Endothelial cell of umbilical vein (primary cell): ENCODE data around the gene CIB2. TPM values are rescaled to one million over a fixed set of nuclear protein-coding genes. Genes with fewer than 3 reads are reported as not detected.

ENCODE experiments used
- BruUV-seq: library from RNA; stranded (reverse); fragments of 400-500 nt; replicated peaks from 2 replicates; lab custom pipeline; 2021; lab: Mats Ljungman, UMichigan
- CTCF ChIA-PET: fragments of 300-600, 350-600 bp; sonication (Branson Sonifier 250); formaldehyde crosslinking; loops from one replicate; lab custom pipeline; 2021; ENCODE audit warnings: antibody characterized with exemption, inconsistent platforms; lab: Charles Lee
- POLR2A ChIA-PET: fragments of 300-600, 350-600 bp; sonication (Branson Sonifier 250); formaldehyde crosslinking; loops from one replicate; lab custom pipeline; 2021; ENCODE audit warnings: antibody characterized with exemption, inconsistent platforms; lab: Charles Lee
- DNase-seq: peaks from one replicate; pipeline ENCODE4 v3.0.0-alpha.2; 2011; ENCODE audit warnings: low read depth, low spot score
- FAIRE-seq: peaks from 2 replicates; lab custom pipeline; 2011; peaks lifted over from hg19 to GRCh38; lab: Jason Lieb, UNC
- H2AFZ ChIP-seq: 2 replicates; pipeline ENCODE4 v1.6.0; 2012; ENCODE audit warnings: low read depth, low read length, control low read depth, inconsistent platforms
- H3K27ac ChIP-seq: 2 replicates; pipeline ENCODE4 v1.5.1; 2011; ENCODE audit warnings: low read depth, mild to moderate bottlenecking, control low read depth, low read length, moderate library complexity; ENCODE audit not compliant: insufficient read depth
- H3K27me3 ChIP-seq, 2 experiments: 2 replicates each; pipeline versions ENCODE4 v1.6.0 to v1.6.1; 2011; ENCODE audit warnings: low read length in 2 of 2, mixed read lengths in 1 of 2; ENCODE audit not compliant: control insufficient read depth in 2 of 2, insufficient read depth in 2 of 2
- H3K36me3 ChIP-seq, 2 experiments: 2 replicates in 1 of 2; 3 replicates in 1 of 2; pipeline ENCODE4 v1.5.1; 2011; ENCODE audit warnings: low read length in 2 of 2, mild to moderate bottlenecking in 1 of 2, moderate library complexity in 1 of 2; ENCODE audit not compliant: control insufficient read depth in 2 of 2, insufficient read depth in 2 of 2; ENCODE audit errors: extremely low read depth in 1 of 2
- H3K4me1 ChIP-seq: 3 replicates; pipeline ENCODE4 v1.5.1; 2011; ENCODE audit warnings: mild to moderate bottlenecking, low read length; ENCODE audit not compliant: control insufficient read depth, insufficient read depth; ENCODE audit errors: extremely low read depth
- H3K4me2 ChIP-seq: 2 replicates; pipeline ENCODE4 v1.6.1; 2011; ENCODE audit warnings: low read length, control low read depth, mixed read lengths; ENCODE audit not compliant: insufficient read depth
- H3K4me3 ChIP-seq, 3 experiments: fragments of 200-600 bp in 1 of 3; sonication (generic), shearing (Covaris generic) in 1 of 3; replicated peaks in 1 of 3; 2 replicates each; pipeline ENCODE4 v1.5.1; 2011 to 2016; ENCODE audit warnings: control low read depth in 3 of 3, low read length in 3 of 3, mild to moderate bottlenecking in 2 of 3, inconsistent platforms in 1 of 3, low read depth in 1 of 3, moderate library complexity in 1 of 3; ENCODE audit not compliant: insufficient read depth in 1 of 3
- H3K79me2 ChIP-seq: 2 replicates; pipeline ENCODE4 v1.6.0; 2012; ENCODE audit warnings: low read length, inconsistent platforms; ENCODE audit not compliant: control insufficient read depth, insufficient read depth
- H3K9ac ChIP-seq: replicated peaks from 2 replicates; pipeline ENCODE3; 2011; ENCODE audit warnings: low read length, control low read depth; ENCODE audit not compliant: insufficient read depth; ENCODE audit errors: extremely low read depth
- H3K9me1 ChIP-seq: replicated peaks from 3 replicates; pipeline ENCODE4 v1.6.0; 2011; ENCODE audit warnings: mild to moderate bottlenecking, low read length; ENCODE audit not compliant: control insufficient read depth, insufficient read depth; ENCODE audit errors: extremely low read depth
- H3K9me3 ChIP-seq: replicated peaks from 2 replicates; pipeline ENCODE4 v1.5.1; 2012; ENCODE audit warnings: low read length, inconsistent platforms; ENCODE audit not compliant: control insufficient read depth, insufficient read depth
- H4K20me1 ChIP-seq: replicated peaks from 2 replicates; pipeline ENCODE3; 2011; ENCODE audit warnings: mild to moderate bottlenecking, low read length; ENCODE audit not compliant: control insufficient read depth, insufficient read depth; ENCODE audit errors: extremely low read depth
- EZH2 ChIP-seq: IDR thresholded peaks from 2 replicates; pipeline ENCODE4 v1.6.1; 2012; ENCODE audit warnings: borderline replicate concordance, low read depth, mild to moderate bottlenecking, moderate library complexity, low read length, inconsistent platforms; ENCODE audit not compliant: severe bottlenecking
- FOS ChIP-seq: IDR thresholded peaks from 2 replicates; pipeline ENCODE4 v1.6.1; 2011; ENCODE audit warnings: mild to moderate bottlenecking, low read length, moderate library complexity, borderline replicate concordance; ENCODE audit not compliant: insufficient read depth
- GATA2 ChIP-seq: IDR thresholded peaks from 2 replicates; pipeline ENCODE4 v1.7.0; 2011; ENCODE audit warnings: low read depth, mild to moderate bottlenecking, moderate library complexity, mixed read lengths, low read length; ENCODE audit not compliant: insufficient read length, insufficient read depth
- dilution Hi-C: fragments of 300-500 bp; cut with MboI; formaldehyde crosslinking; loops from one replicate; pipeline ENCODE4 v1.15.0; 2019; ENCODE audit warnings: low sequenced_read_pairs; ENCODE audit not compliant: extremely low pct_ligation_motif_present
- intact Hi-C: fragments of 100-400 bp; cut with micrococcal nuclease; formaldehyde crosslinking; loops from one replicate; pipeline ENCODE4 v1.10.0; 2022
- polyA plus RNA-seq, 4 experiments: library from polyadenylated mRNA; depleted of rRNA in 3 of 4; stranded (reverse) in 3 of 4; unstranded in 1 of 4; fragments of >200 nt; gene quantifications; 2 replicates each; pipeline versions ENCODE4 v1.2.1 to v1.2.3, GENCODE V29; 2011 to 2012; ENCODE audit warnings: missing spikeins in 1 of 4
- total RNA-seq: library from RNA; stranded (reverse); gene quantifications from 2 replicates; pipeline ENCODE4 v1.2.3, GENCODE V29; 2021
- TF ChIP-seq, protein P1 (sequence below), 2 donors: IDR thresholded peaks; 1 replicate in 1 of 2; 2 replicates in 1 of 2; pipeline ENCODE4 v1.5.1; 2011; ENCODE audit warnings: low read length in 2 of 2, mild to moderate bottlenecking in 2 of 2, moderate library complexity in 2 of 2, control low read depth in 1 of 2, inconsistent platforms in 1 of 2, low read depth in 1 of 2; ENCODE audit not compliant: insufficient read depth in 1 of 2; ENCODE audit errors: extremely low read depth in 1 of 2
- TF ChIP-seq, protein P2 (sequence below): IDR thresholded peaks from 2 replicates; pipeline ENCODE4 v1.6.1; 2011; ENCODE audit not compliant: insufficient read depth, insufficient read length

CIB2 gene
- total and polyA plus RNA-seq, 2 donors (not counting 3 experiments of a cell fraction or from before 2014, with no cell fraction given): 4.0 to 7.7 TPM

DNA sequence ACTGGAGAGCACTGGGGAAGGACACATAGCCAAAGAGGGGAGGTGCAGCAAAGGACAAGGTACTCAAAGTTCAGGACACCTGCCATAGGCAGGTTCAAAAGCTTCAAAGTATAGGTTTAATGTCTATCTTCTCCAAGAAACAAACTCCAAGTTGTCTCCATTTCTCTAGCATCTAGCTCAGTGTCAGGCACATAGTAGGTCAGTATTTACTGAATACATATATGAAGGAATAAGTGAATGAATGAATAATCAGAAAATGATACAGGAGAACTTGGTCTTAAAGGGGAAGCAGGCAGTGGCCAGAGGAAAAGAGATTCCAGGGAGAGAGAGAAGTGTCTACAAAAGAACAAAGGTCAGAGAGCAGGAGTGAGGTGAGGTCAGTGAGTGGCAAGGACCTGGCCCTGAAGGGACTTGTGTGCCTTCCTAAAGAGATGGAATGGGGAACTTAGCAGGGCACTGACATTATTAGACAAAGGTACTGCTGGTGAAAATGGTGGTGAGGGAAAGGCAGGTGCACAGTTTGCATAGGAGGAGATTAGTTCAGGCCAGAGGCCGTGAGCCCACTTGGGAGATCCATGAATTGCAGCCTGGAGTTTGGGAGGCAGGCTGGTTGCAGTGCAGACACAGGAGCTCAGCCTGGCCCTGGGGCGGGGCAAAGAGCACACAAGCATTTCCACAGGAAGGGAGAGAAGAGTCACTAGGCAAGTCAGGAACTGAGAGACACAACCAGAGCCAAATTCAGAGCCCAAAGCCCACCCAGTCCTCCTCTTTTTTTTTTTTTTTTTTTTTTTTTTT, 75.1 kb downstream of the CIB2 start:
- Histone ChIP-seq H3K4me1 (peaks cover 52% of the 10 kb centered on the region), H3K9ac (peak overlapping the region; percentile 52), H3K79me2 (peaks cover 54% of the 10 kb centered on the region), H3K4me2 (peak overlapping the region; percentile 18), H3K27ac (peak overlapping the region; percentile 74), H3K36me3 (no peaks in the 10 kb centered on the region), H2AFZ (no peak overlapping the region), H3K9me1 (no peaks in the 10 kb centered on the region), H3K9me3 (no peaks in the 10 kb centered on the region), H3K27me3 (no peaks in the 10 kb centered on the region), H3K4me3 (no peak overlapping the region), H4K20me1 (no peaks in the 10 kb centered on the region)
- CTCF ChIA-PET: interaction anchor here (1.0 to 2.3 kb wide), 8 partner anchors 8 to 60 kb away, joined by 3 to 11 read pairs (median 4); no protein-coding TSS in a partner anchor
- POLR2A ChIA-PET: no interaction called here
- FAIRE-seq (peak; percentile 82), DNase-seq (no peak)
- dilution Hi-C loops (no loop called here), intact Hi-C loops (loop anchor here (1.0 kb wide), 1 partner anchor 21 kb away; no protein-coding TSS in a partner anchor)
- TF ChIP-seq FOS: no peak
- TF ChIP-seq, protein P1, sequence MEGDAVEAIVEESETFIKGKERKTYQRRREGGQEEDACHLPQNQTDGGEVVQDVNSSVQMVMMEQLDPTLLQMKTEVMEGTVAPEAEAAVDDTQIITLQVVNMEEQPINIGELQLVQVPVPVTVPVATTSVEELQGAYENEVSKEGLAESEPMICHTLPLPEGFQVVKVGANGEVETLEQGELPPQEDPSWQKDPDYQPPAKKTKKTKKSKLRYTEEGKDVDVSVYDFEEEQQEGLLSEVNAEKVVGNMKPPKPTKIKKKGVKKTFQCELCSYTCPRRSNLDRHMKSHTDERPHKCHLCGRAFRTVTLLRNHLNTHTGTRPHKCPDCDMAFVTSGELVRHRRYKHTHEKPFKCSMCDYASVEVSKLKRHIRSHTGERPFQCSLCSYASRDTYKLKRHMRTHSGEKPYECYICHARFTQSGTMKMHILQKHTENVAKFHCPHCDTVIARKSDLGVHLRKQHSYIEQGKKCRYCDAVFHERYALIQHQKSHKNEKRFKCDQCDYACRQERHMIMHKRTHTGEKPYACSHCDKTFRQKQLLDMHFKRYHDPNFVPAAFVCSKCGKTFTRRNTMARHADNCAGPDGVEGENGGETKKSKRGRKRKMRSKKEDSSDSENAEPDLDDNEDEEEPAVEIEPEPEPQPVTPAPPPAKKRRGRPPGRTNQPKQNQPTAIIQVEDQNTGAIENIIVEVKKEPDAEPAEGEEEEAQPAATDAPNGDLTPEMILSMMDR (IDR thresholded peaks at IDR 0.05; ENCODE audit: extremely low read depth in 1 of 2, insufficient read depth in 1 of 2, low read depth in 1 of 2, low read length in 2 of 2): no peak
- TF ChIP-seq GATA2: no peak
- TF ChIP-seq, protein P2, sequence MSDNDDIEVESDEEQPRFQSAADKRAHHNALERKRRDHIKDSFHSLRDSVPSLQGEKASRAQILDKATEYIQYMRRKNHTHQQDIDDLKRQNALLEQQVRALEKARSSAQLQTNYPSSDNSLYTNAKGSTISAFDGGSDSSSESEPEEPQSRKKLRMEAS: no peak
- TF ChIP-seq EZH2: no peak
- no TSS peak for BruUV-seq
